Measurements from ENCODE around the gene MARCHF11. TPM values are rescaled to one million over a fixed set of nuclear protein-coding genes. Genes with fewer than 3 reads are reported as not detected.

MARCHF11 gene
- total RNA-seq, 1 donor from 2014 or later = not detected

DNA sequence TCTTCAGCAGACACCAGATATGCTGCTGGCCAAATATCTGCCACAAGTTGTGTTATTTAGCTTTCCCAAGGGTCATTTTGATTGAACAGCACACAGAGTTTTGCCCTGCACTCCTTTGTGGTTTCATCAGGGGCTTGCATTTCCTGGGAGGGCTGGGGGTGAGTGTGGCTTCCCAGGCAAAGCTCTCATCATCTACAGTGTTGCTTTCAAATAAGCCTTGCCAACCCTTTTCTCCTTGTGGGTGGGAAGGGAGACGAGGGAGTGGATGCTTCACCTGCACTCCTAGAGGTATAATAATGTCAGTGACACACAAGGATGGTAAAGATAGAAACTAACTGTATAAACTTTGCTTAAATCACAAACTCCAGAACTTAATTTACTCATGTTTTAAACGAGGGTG, 107.0 kb downstream of the MARCHF11 start:
- Histone ChIP-seq H3K9me3 (no peaks in the 10 kb centered on the region), H3K36me3 (no peaks in the 10 kb centered on the region), H3K27me3 (ENCODE audit: low read depth) (no peaks in the 10 kb centered on the region), H3K4me3 (no peak overlapping the region), H3K4me1 (no peaks in the 10 kb centered on the region), H3K27ac (no peak overlapping the region)
- no peak for DNase-seq
- intact Hi-C loops (cut with DNase I) = no loop called here
- no peak for ATAC-seq
- TF ChIP-seq, protein P1, sequence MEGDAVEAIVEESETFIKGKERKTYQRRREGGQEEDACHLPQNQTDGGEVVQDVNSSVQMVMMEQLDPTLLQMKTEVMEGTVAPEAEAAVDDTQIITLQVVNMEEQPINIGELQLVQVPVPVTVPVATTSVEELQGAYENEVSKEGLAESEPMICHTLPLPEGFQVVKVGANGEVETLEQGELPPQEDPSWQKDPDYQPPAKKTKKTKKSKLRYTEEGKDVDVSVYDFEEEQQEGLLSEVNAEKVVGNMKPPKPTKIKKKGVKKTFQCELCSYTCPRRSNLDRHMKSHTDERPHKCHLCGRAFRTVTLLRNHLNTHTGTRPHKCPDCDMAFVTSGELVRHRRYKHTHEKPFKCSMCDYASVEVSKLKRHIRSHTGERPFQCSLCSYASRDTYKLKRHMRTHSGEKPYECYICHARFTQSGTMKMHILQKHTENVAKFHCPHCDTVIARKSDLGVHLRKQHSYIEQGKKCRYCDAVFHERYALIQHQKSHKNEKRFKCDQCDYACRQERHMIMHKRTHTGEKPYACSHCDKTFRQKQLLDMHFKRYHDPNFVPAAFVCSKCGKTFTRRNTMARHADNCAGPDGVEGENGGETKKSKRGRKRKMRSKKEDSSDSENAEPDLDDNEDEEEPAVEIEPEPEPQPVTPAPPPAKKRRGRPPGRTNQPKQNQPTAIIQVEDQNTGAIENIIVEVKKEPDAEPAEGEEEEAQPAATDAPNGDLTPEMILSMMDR (IDR thresholded peaks at IDR 0.05) = no peak

DNA sequence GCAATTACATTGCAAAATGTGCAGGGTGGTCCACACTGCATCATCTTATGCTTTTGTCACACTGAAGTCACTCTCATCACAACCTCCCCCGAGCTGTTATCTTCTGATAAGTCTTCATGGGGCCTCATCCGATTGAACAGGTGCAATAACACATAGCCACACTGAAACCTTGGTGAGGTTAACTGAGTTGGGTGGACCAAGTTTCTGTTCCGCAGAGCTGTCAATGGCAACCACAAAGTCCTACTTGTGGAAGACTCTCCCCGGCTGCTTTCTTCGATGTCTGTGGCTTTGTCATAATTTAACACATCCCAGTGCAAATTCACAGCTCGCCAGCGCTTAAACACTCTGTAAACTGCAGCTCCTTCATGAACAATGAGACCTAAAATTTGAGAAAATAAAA, 112.2 kb downstream of the MARCHF11 start:
- Histone ChIP-seq H3K9me3 (no peaks in the 10 kb centered on the region), H3K4me1 (no peaks in the 10 kb centered on the region), H3K27me3 (ENCODE audit: low read depth) (no peaks in the 10 kb centered on the region), H3K4me3 (no peak overlapping the region), H3K27ac (no peak overlapping the region), H3K36me3 (no peaks in the 10 kb centered on the region)
- ATAC-seq (no peak), DNase-seq (no peak)
- intact Hi-C loops (cut with DNase I) = no loop called here
- TF ChIP-seq, protein P1 (IDR thresholded peaks at IDR 0.05) = no peak

DNA sequence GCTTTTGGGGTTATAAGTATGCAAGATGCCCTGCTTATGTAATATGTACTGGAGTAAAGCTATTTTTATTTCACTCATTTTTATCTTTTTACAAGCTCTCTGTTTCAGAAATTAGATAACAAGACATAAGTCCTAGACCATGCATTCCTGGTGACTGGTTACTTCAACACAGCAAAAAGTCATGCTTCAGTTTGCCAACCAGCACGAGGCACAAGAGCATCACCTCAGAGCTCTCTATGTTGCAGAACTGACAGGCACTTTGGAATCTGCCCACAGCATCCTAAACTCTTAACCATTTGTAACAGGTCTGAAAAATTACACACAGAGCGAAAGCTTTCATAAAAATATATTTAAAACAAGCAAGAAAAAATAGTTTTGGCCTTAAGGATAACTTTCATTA, 112.8 kb downstream of the MARCHF11 start:
- no peak overlapping the region for H3K4me3 ChIP-seq
- intact Hi-C loops (cut with DNase I) = no loop called here
- no peaks in the 10 kb centered on the region for H3K9me3 ChIP-seq
- no peaks in the 10 kb centered on the region for H3K4me1 ChIP-seq
- no peaks in the 10 kb centered on the region for H3K36me3 ChIP-seq
- no peak overlapping the region for H3K27ac ChIP-seq
- TF ChIP-seq, protein P1 (IDR thresholded peaks at IDR 0.05) = no peak
- ATAC-seq = no peak
- H3K27me3 ChIP-seq (ENCODE audit: low read depth) = no peaks in the 10 kb centered on the region
- no peak for DNase-seq

DNA sequence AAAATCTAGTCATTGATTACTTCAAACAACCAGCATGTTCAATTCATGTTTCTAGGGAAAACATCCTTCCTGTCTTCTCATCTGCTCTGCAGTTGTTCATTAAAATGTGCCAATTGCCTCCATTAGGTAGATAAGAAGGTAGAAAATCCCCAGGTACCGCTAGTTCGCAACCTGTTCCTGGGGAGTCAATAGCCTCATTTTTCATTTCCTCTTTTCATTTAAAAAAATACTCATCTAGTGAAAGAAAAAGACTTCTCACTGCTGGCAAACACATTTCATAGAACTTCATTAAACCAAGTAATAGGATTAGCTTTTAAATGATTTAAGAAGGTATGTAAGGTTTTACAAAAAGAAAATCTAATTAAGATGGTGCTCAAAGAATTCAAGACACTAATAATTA, 113.3 kb downstream of the MARCHF11 start:
- no peak for ATAC-seq
- no peak for DNase-seq
- Histone ChIP-seq H3K27me3 (ENCODE audit: low read depth) (no peaks in the 10 kb centered on the region), H3K9me3 (no peaks in the 10 kb centered on the region), H3K4me3 (no peak overlapping the region), H3K4me1 (no peaks in the 10 kb centered on the region), H3K27ac (no peak overlapping the region), H3K36me3 (no peaks in the 10 kb centered on the region)
- TF ChIP-seq, protein P1 (IDR thresholded peaks at IDR 0.05) = no peak
- intact Hi-C loops (cut with DNase I) = no loop called here

DNA sequence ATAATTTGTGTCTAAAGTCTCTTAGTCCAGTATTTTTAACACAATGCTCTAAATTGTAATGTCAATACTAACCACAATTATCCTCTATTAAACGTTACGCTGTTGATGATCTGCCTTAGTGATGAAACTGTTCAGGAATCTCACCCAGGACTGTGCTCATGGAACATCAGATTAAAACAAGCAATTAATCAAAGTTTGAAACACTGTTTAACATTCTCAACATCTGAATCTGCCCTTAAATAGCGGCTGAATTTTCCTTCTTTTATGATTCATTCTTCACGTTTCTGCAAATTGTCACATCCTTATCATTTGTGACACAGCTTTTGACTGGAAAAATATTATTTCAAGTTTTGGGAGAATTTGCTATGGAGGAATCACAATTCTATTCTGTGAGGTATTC, 113.8 kb downstream of the MARCHF11 start:
- Histone ChIP-seq H3K27ac (no peak overlapping the region), H3K9me3 (no peaks in the 10 kb centered on the region), H3K36me3 (no peaks in the 10 kb centered on the region), H3K4me1 (no peaks in the 10 kb centered on the region), H3K4me3 (no peak overlapping the region), H3K27me3 (ENCODE audit: low read depth) (no peaks in the 10 kb centered on the region)
- TF ChIP-seq, protein P1 (IDR thresholded peaks at IDR 0.05) = no peak
- intact Hi-C loops (cut with DNase I) = no loop called here
- ATAC-seq = no peak
- no peak for DNase-seq

All from lower lobe of right lung (tissue), 2 donors.